ENCODE measurements around the gene MYO9A. TPM values are rescaled to one million over a fixed set of nuclear protein-coding genes. Genes with fewer than 3 reads are reported as not detected.
"Not testable (repeated sequence)": the region's sequence is repeated elsewhere in the genome, so short reads cannot be mapped to it uniquely, and the experiment has no call there.

The MYO9A gene
- polyA plus RNA-seq, 1 experiment, result 13.1 TPM

DNA sequence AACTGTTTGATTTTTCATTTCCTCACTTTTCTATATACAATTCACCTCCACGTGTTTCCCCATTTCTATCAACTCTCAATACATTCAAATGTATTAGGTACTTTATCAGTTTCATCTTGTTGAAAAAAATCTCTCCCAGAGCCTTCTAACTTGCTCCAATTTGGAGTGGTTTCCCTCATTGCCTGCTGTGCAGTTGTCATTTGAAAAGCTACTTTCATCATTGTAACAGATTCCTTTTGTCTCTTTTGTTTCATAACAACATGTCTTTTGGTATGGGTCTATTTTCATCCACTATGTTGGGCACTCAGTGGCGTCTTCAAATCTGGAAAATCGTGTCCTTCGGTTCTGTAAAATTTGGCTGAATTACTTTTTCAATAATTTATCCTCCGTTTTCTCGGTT lies 232.6 kb downstream of the MYO9A start:
- CTCF ChIA-PET, result interaction anchor here (0.9 kb wide), 1 partner anchor 13 kb away, joined by 3 read pairs; no protein-coding TSS in a partner anchor
- POLR2A ChIA-PET, result no interaction called here
- TF ChIP-seq CTCF (IDR thresholded peaks at IDR 0.05; ENCODE audit: insufficient read depth, low read depth, low read length), result no peak

DNA sequence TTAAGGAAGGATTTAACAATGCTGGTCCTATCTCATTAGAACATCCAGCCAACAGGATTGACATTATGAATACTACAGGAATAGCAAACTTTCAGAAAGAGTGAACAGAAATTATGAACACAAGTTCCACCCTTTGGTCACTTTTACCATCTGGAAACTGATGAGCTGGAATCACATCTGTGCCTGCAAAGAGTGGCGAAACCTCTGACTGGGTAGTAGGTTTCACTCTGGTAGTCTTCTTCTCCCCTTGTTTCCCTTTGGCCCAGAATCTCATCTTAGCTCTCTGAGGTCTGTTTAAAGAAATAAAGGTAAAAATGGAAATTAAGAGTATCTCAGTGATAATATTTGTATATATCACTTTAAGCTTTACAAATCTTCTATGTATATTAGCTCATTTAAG lies 234.5 kb downstream of the MYO9A start:
- H3K36me3 ChIP-seq (ENCODE audit: control insufficient read depth, insufficient read depth, low read length), result peaks cover 1% of the 10 kb centered on the region; the same call in 1 of the 2 replicates
- DNase-seq (ENCODE audit: low read depth), result no peak
- ChIA-PET CTCF (no interaction called here), POLR2A (no interaction called here)
- no peak overlapping the region for H3K4me3 ChIP-seq (ENCODE audit: low read depth, low read length)
- no peak for TF ChIP-seq CTCF (IDR thresholded peaks at IDR 0.05; ENCODE audit: insufficient read depth, low read depth, low read length)
- H3K27me3 ChIP-seq (ENCODE audit: control insufficient read depth, insufficient read depth, low read length), result no peaks in the 10 kb centered on the region

More for the DNA sequence above, 232.6 kb downstream of the MYO9A start:
- H3K27me3 ChIP-seq (ENCODE audit: control insufficient read depth, insufficient read depth, low read length), result no peaks in the 10 kb centered on the region
- no peak overlapping the region for H3K4me3 ChIP-seq (ENCODE audit: low read depth, low read length)
- DNase-seq (ENCODE audit: low read depth), result no peak
- H3K36me3 ChIP-seq (ENCODE audit: control insufficient read depth, insufficient read depth, low read length), result no peaks in the 10 kb centered on the region

DNA sequence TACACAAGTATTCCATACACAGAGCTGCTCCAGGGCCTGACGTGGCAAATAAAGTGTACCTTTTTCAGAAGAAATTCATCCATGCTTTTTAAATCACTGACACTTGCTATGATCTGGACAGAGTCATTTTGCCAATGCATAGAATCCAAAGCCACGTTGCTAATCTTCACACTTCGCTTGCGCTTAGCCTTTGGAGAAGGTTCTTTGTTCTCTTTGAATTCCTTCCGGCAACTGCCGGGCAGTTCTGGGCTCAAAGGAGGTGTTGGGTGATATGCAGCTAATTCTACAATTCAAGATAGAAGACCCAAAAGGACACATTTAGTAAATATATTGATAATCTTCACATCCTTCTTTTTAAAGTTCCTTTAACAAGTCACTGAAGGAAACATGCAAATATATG lies 237.7 kb downstream of the MYO9A start:
- TF ChIP-seq CTCF (IDR thresholded peaks at IDR 0.05; ENCODE audit: insufficient read depth, low read depth, low read length), result no peak
- CTCF ChIA-PET, result no interaction called here
- H3K4me3 ChIP-seq (ENCODE audit: low read depth, low read length), result no peak overlapping the region
- POLR2A ChIA-PET, result no interaction called here
- H3K36me3 ChIP-seq (ENCODE audit: control insufficient read depth, insufficient read depth, low read length), result peaks cover 1% of the 10 kb centered on the region; the same call in 1 of the 2 replicates
- no peaks in the 10 kb centered on the region for H3K27me3 ChIP-seq (ENCODE audit: control insufficient read depth, insufficient read depth, low read length)
- no peak for DNase-seq (ENCODE audit: low read depth)

GRCh38 chr15:71874245-71874644 lies 243.7 kb downstream of the MYO9A start:
- ChIA-PET POLR2A (no interaction called here), CTCF (no interaction called here)
- no peaks in the 10 kb centered on the region for H3K36me3 ChIP-seq (ENCODE audit: control insufficient read depth, insufficient read depth, low read length)
- no peaks in the 10 kb centered on the region for H3K27me3 ChIP-seq (ENCODE audit: control insufficient read depth, insufficient read depth, low read length)
- H3K4me3 ChIP-seq (ENCODE audit: low read depth, low read length), result no peak overlapping the region
- no peak for DNase-seq (ENCODE audit: low read depth)
- no peak for TF ChIP-seq CTCF (IDR thresholded peaks at IDR 0.05; ENCODE audit: insufficient read depth, low read depth, low read length)

- H3K36me3 ChIP-seq (ENCODE audit: control insufficient read depth, insufficient read depth, low read length); H3K27me3 ChIP-seq (ENCODE audit: control insufficient read depth, insufficient read depth, low read length); H3K4me3 ChIP-seq (ENCODE audit: low read depth, low read length); CTCF ChIA-PET; POLR2A ChIA-PET; DNase-seq (ENCODE audit: low read depth): not testable (repeated sequence)
Measured at GRCh38 chr15:71858232-71858631, 259.7 kb downstream of the MYO9A start.

DNA sequence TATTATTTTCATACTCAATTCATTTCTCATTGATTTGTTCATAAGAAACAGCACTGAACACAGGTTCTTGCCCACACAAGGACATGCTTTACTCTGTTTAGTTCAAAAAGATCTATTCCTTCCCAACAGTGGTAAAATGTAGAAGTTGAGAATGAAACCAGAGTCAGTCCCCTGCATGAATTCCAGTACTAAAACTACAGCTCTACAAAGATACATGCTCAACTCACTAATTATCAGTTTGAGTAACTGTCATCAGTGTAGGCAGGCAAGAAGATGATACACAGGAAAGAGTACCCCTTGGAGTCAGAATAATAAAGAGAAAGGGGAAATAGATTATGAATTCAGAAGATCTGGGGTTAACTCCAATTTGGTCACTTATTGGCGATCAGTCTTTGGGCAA lies 264.4 kb downstream of the MYO9A start:
- no peak for DNase-seq (ENCODE audit: low read depth)
- POLR2A ChIA-PET, result no interaction called here

More for the DNA sequence above, 264.4 kb downstream of the MYO9A start:
- no peak for TF ChIP-seq CTCF (IDR thresholded peaks at IDR 0.05; ENCODE audit: insufficient read depth, low read depth, low read length)
- CTCF ChIA-PET, result interaction anchor here (1.0 kb wide), 1 partner anchor 302 kb away, joined by 3 read pairs; no protein-coding TSS in a partner anchor
- H3K27me3 ChIP-seq (ENCODE audit: control insufficient read depth, insufficient read depth, low read length), result no peaks in the 10 kb centered on the region
- no peaks in the 10 kb centered on the region for H3K36me3 ChIP-seq (ENCODE audit: control insufficient read depth, insufficient read depth, low read length)
- no peak overlapping the region for H3K4me3 ChIP-seq (ENCODE audit: low read depth, low read length)

Data from BJ (cell line).